Spinal cord (tissue), 10 donors: ENCODE results near the gene ICAM1. TPM values are rescaled to one million over a fixed set of nuclear protein-coding genes. Genes with fewer than 3 reads are reported as not detected.

ENCODE experiments used
- DNase-seq, 6 donors: peaks; one replicate each; pipeline versions ENCODE4 v3.0.0 to v3.0.0-alpha.2; 2013 to 2015; ENCODE audit warnings: low spot score in 6 of 6, low read depth in 4 of 6
- H3K27ac ChIP-seq: one replicate; pipeline ENCODE4 v1.5.1; 2013; ENCODE audit warnings: low read depth, low read length, control low read depth
- H3K27me3 ChIP-seq: one replicate; pipeline ENCODE4 v1.6.1; 2013; ENCODE audit warnings: low read length; ENCODE audit not compliant: control insufficient read depth, insufficient read depth
- H3K36me3 ChIP-seq: one replicate; pipeline ENCODE4 v1.6.1; 2013; ENCODE audit warnings: low read length; ENCODE audit not compliant: control insufficient read depth, insufficient read depth
- H3K4me1 ChIP-seq: one replicate; pipeline ENCODE4 v1.6.1; 2013; ENCODE audit warnings: low read length; ENCODE audit not compliant: control insufficient read depth, insufficient read depth
- H3K4me3 ChIP-seq: one replicate; pipeline ENCODE4 v1.5.1; 2013; ENCODE audit warnings: low read depth, low read length, control low read depth
- H3K9me3 ChIP-seq: one replicate; pipeline ENCODE4 v1.6.1; 2013; ENCODE audit warnings: low read length; ENCODE audit not compliant: control insufficient read depth, insufficient read depth
- WGBS: methylation state at CpG from one replicate; pipeline ENCODE4 v1.1.5; 2013; ENCODE audit warnings: missing lambda C conversion rate; ENCODE audit not compliant: insufficient coverage; 5-methylcytosine and 5-hydroxymethylcytosine counted together
- polyA plus RNA-seq, 2 donors: library from polyadenylated mRNA; unstranded; fragments of 120-200 nt; gene quantifications; one replicate each; pipeline ENCODE4 v1.2.1, GENCODE V29; 2013; ENCODE audit not compliant: insufficient read length in 2 of 2
- total RNA-seq, 2 donors: library from RNA; depleted of rRNA in 1 of 2; stranded (reverse); fragments of 120-200 nt in 1 of 2; fragments of >200 nt in 1 of 2; gene quantifications; one replicate each; pipeline versions ENCODE4 v1.2.3 to v1.2.4, GENCODE V29; 2013 to 2014
- donor health status: healthy.

ICAM1 gene
- total and polyA plus RNA-seq, 4 donors: 2.5 to 10.4 (median 4.3) TPM

GRCh38 chr19:10306327-10306726 lies 35.4 kb downstream of the ICAM1 start:
- Histone ChIP-seq H3K36me3 (peaks cover 55% of the 10 kb centered on the region), H3K4me3 (no peak overlapping the region), H3K9me3 (no peaks in the 10 kb centered on the region), H3K4me1 (no peaks in the 10 kb centered on the region), H3K27me3 (peaks cover 2% of the 10 kb centered on the region), H3K27ac (no peak overlapping the region)
- no peak for DNase-seq
- WGBS: no CpG with 5 or more reads among the region's 5 CpGs

GRCh38 chr19:10309423-10309822 lies 38.5 kb downstream of the ICAM1 start, which contains the start of gene ZGLP1:
ZGLP1 (minus strand) TSS chr19:10309815.
- 94% methylated on average over 18 of the region's 24 CpGs for WGBS
- DNase-seq: no peak
- H3K9me3 ChIP-seq: no peaks in the 10 kb centered on the region
- no peaks in the 10 kb centered on the region for H3K4me1 ChIP-seq
- H3K36me3 ChIP-seq: peaks cover 54% of the 10 kb centered on the region
- H3K27ac ChIP-seq: no peak within 1 kb of the TSS
- no peak within 1 kb of the TSS for H3K4me3 ChIP-seq
- no peaks in the 10 kb centered on the region for H3K27me3 ChIP-seq

- peak; percentile 59 to 97 (median 84) for DNase-seq
- Histone ChIP-seq H3K27me3 (no peaks in the 10 kb centered on the region), H3K36me3 (peaks cover 53% of the 10 kb centered on the region), H3K27ac (no peak within 1 kb of the TSS), H3K9me3 (no peaks in the 10 kb centered on the region), H3K4me3 (peak within 1 kb of the TSS; percentile 79), H3K4me1 (peaks cover 14% of the 10 kb centered on the region)
- WGBS: under 1% methylated on average over 51 of the region's 55 CpGs
Measured at GRCh38 chr19:10315335-10316214, 44.7 kb downstream of the ICAM1 start, which contains the start of gene FDX2. FDX2 (minus strand) TSS chr19:10316015; CDS start chr19:10315996, 19 bp downstream.

- WGBS: 58% methylated on average over 12 of the region's 19 CpGs
- Histone ChIP-seq H3K27me3 (no peaks in the 10 kb centered on the region), H3K36me3 (peaks cover 54% of the 10 kb centered on the region), H3K27ac (no peak overlapping the region), H3K9me3 (no peaks in the 10 kb centered on the region), H3K4me3 (no peak overlapping the region), H3K4me1 (peaks cover 14% of the 10 kb centered on the region)
- no peak for DNase-seq
Measured at GRCh38 chr19:10316229-10317044, 45.5 kb downstream of the ICAM1 start.

GRCh38 chr19:10317045-10317856 lies 46.3 kb downstream of the ICAM1 start:
- Histone ChIP-seq H3K36me3 (peaks cover 62% of the 10 kb centered on the region), H3K4me3 (no peak overlapping the region), H3K4me1 (peaks cover 14% of the 10 kb centered on the region), H3K9me3 (no peaks in the 10 kb centered on the region), H3K27me3 (no peaks in the 10 kb centered on the region), H3K27ac (no peak overlapping the region)
- WGBS: 86% methylated on average over 22 of the region's 29 CpGs
- DNase-seq: no peak

GRCh38 chr19:10317857-10318462 lies 47.0 kb downstream of the ICAM1 start:
- Histone ChIP-seq H3K4me1 (peaks cover 14% of the 10 kb centered on the region), H3K27me3 (no peaks in the 10 kb centered on the region), H3K4me3 (no peak overlapping the region), H3K36me3 (peaks cover 69% of the 10 kb centered on the region), H3K9me3 (no peaks in the 10 kb centered on the region), H3K27ac (no peak overlapping the region)
- WGBS: 91% methylated on average over 7 of the region's 15 CpGs
- no peak for DNase-seq

GRCh38 chr19:10318807-10319682 lies 48.1 kb downstream of the ICAM1 start:
- 94% methylated on average over 10 of the region's 13 CpGs for WGBS
- no peak overlapping the region for H3K27ac ChIP-seq
- peaks cover 80% of the 10 kb centered on the region for H3K36me3 ChIP-seq

GRCh38 chr19:10320602-10321416 lies 49.9 kb downstream of the ICAM1 start:
- no peak for DNase-seq
- Histone ChIP-seq H3K4me1 (peaks cover 5% of the 10 kb centered on the region), H3K9me3 (no peaks in the 10 kb centered on the region), H3K27ac (no peak overlapping the region), H3K27me3 (no peaks in the 10 kb centered on the region), H3K4me3 (no peak overlapping the region), H3K36me3 (peaks cover 97% of the 10 kb centered on the region)
- WGBS: 94% methylated on average over 16 of the region's 32 CpGs

More at GRCh38 chr19:10318807-10319682, 48.1 kb downstream of the ICAM1 start:
- DNase-seq: no peak
- no peaks in the 10 kb centered on the region for H3K9me3 ChIP-seq
- no peaks in the 10 kb centered on the region for H3K27me3 ChIP-seq
- peaks cover 14% of the 10 kb centered on the region for H3K4me1 ChIP-seq
- H3K4me3 ChIP-seq: no peak overlapping the region
